Activated CD8-positive, alpha-beta T cell treated with anti-CD3 and anti-CD28 coated beads for 36 hours (primary cell): ENCODE data around the gene AMIGO3. TPM values are rescaled to one million over a fixed set of nuclear protein-coding genes. Genes with fewer than 3 reads are reported as not detected.

Source experiments
- ATAC-seq: fragments of 200-7000 bp; cut with Tn5 transposase; one replicate; pipeline ENCODE4 v1.10.0; 2021; ENCODE audit warnings: mild to moderate bottlenecking, moderate library complexity
- CTCF ChIA-PET: fragments of 350-600 bp; sonication (Branson Sonifier 250); formaldehyde crosslinking; loops from one replicate; lab custom pipeline; 2021; ENCODE audit warnings: antibody characterized with exemption; lab: Charles Lee
- POLR2A ChIA-PET: fragments of 350-600 bp; sonication (Branson Sonifier 250); formaldehyde crosslinking; loops from one replicate; lab custom pipeline; 2021; ENCODE audit warnings: antibody characterized with exemption; lab: Charles Lee
- DNase-seq: peaks from one replicate; pipeline ENCODE4 v3.0.0-alpha.2; 2020
- H3K27ac Mint-ChIP-seq: one replicate; pipeline ENCODE4 v1.8.0; 2021; ENCODE audit warnings: mild to moderate bottlenecking, mixed read lengths
- H3K27me3 Mint-ChIP-seq: one replicate; pipeline ENCODE4 v1.8.0; 2021; ENCODE audit warnings: mixed read lengths
- H3K36me3 Mint-ChIP-seq: one replicate; pipeline ENCODE4 v1.8.0; 2021; ENCODE audit warnings: low read depth, mixed read lengths
- H3K4me1 Mint-ChIP-seq: one replicate; pipeline ENCODE4 v1.8.0; 2021; ENCODE audit warnings: low read depth, mixed read lengths
- H3K4me3 Mint-ChIP-seq: one replicate; pipeline ENCODE4 v1.8.0; 2021; ENCODE audit warnings: mild to moderate bottlenecking, moderate library complexity, mixed read lengths
- H3K9me3 Mint-ChIP-seq: one replicate; pipeline ENCODE4 v1.8.0; 2021; ENCODE audit warnings: mixed read lengths
- CTCF ChIP-seq: fragments of 200-600 bp; IDR thresholded peaks from one replicate; pipeline ENCODE4 v1.8.0; 2022; ENCODE audit warnings: antibody characterized with exemption, mild to moderate bottlenecking
- intact Hi-C: fragments of 100-400 bp; cut with micrococcal nuclease; formaldehyde crosslinking; loops from one replicate; pipeline ENCODE4 v1.10.0; 2022
- total RNA-seq, 2 experiments: library from RNA; stranded (reverse); gene quantifications; one replicate each; pipeline ENCODE4 v1.2.3, GENCODE V29; 2021

AMIGO3 gene
- total RNA-seq, 2 experiments from 2014 or later = 0.23 TPM; not detected in 1

GRCh38 chr3:49727154-49727923 is 7.9 kb upstream of the AMIGO3 start:
- intact Hi-C loops = no loop called here
- ATAC-seq (no peak), DNase-seq (no peak)
- Mint-ChIP-seq H3K36me3 (peaks cover 13% of the 10 kb centered on the region), H3K27ac (no peak overlapping the region), H3K4me3 (no peak overlapping the region), H3K27me3 (no peaks in the 10 kb centered on the region), H3K4me1 (peaks cover 9% of the 10 kb centered on the region), H3K9me3 (no peaks in the 10 kb centered on the region)
- TF ChIP-seq CTCF = no peak
- ChIA-PET CTCF (interaction anchor here (1.5 kb wide), 1 partner anchor 9 kb away, joined by 3 read pairs; no protein-coding TSS in a partner anchor), POLR2A (interaction anchor here (1.4 to 1.6 kb wide), 2 partner anchors 9 to 17 kb away, joined by 3 to 4 read pairs; no protein-coding TSS in a partner anchor)

GRCh38 chr3:49725906-49726681 is 6.6 kb upstream of the AMIGO3 start:
- intact Hi-C loops = no loop called here
- H3K27ac Mint-ChIP-seq = no peak overlapping the region
- no peak overlapping the region for H3K4me3 Mint-ChIP-seq
- peaks cover 19% of the 10 kb centered on the region for H3K36me3 Mint-ChIP-seq
- no peak for TF ChIP-seq CTCF
- peaks cover 12% of the 10 kb centered on the region for H3K4me1 Mint-ChIP-seq
- no peak for ATAC-seq
- DNase-seq = no peak
- ChIA-PET POLR2A (interaction anchor here (1.4 to 1.6 kb wide), 2 partner anchors 8 to 19 kb away, joined by 3 to 4 read pairs; no protein-coding TSS in a partner anchor), CTCF (interaction anchor here (0.7 to 1.5 kb wide), 3 partner anchors 7 to 186 kb away, joined by 3 read pairs; no protein-coding TSS in a partner anchor)
- no peaks in the 10 kb centered on the region for H3K27me3 Mint-ChIP-seq
- H3K9me3 Mint-ChIP-seq = no peaks in the 10 kb centered on the region

GRCh38 chr3:49724586-49724985 is 5.1 kb upstream of the AMIGO3 start:
- Mint-ChIP-seq H3K4me1 (peaks cover 18% of the 10 kb centered on the region), H3K36me3 (peaks cover 19% of the 10 kb centered on the region), H3K4me3 (peak overlapping the region; percentile 92), H3K9me3 (no peaks in the 10 kb centered on the region), H3K27ac (peak overlapping the region; percentile 97), H3K27me3 (no peaks in the 10 kb centered on the region)
- CTCF ChIA-PET = interaction anchor here (1.3 to 1.4 kb wide), 3 partner anchors 23 to 185 kb away, joined by 5 read pairs; partner anchors contain the start of gene INKA1
- intact Hi-C loops = no loop called here
- no peak for ATAC-seq
- POLR2A ChIA-PET = interaction anchor here (1.0 to 7.6 kb wide), 6 partner anchors 8 to 215 kb away, joined by 3 to 40 read pairs (median 4); partner anchors contain the start of genes IP6K1 and RBM6
- DNase-seq = peak; percentile 69
- no peak for TF ChIP-seq CTCF

- peak within 1 kb of the TSS; percentile 92 for H3K4me3 Mint-ChIP-seq
- POLR2A ChIA-PET = interaction anchor here (0.9 to 7.6 kb wide), 10 partner anchors 8 to 216 kb away, joined by 3 to 40 read pairs (median 4); partner anchors contain the start of genes IP6K1 and RBM6
- CTCF ChIA-PET = interaction anchor here (1.3 to 1.4 kb wide), 3 partner anchors 22 to 184 kb away, joined by 5 read pairs; partner anchors contain the start of gene INKA1
- no peak for TF ChIP-seq CTCF
- peak within 1 kb of the TSS; percentile 97 for H3K27ac Mint-ChIP-seq
- peaks cover 21% of the 10 kb centered on the region for H3K4me1 Mint-ChIP-seq
- ATAC-seq (peak; percentile 82), DNase-seq (peak; percentile 96)
- H3K36me3 Mint-ChIP-seq = peaks cover 19% of the 10 kb centered on the region
- intact Hi-C loops = no loop called here
- H3K27me3 Mint-ChIP-seq = no peaks in the 10 kb centered on the region
- H3K9me3 Mint-ChIP-seq = no peaks in the 10 kb centered on the region
Measured at GRCh38 chr3:49723628-49724551, 4.4 kb upstream of the AMIGO3 start, which contains the start of gene GMPPB. Gene GMPPB (minus strand): TSS chr3:49723951. CDS start chr3:49723726, 225 bp downstream.
